Retinal pigment epithelial cell (primary cell): ENCODE data around the gene ERBB4.

ENCODE experiments used
- DNase-seq: peaks from one replicate; pipeline ENCODE4 v3.0.0-alpha.2; 2010; ENCODE audit warnings: low read depth
- H3K4me3 ChIP-seq: 2 replicates; pipeline ENCODE4 v1.5.1; 2011; ENCODE audit warnings: mild to moderate bottlenecking, low read length, control low read depth, moderate library complexity
- CTCF ChIP-seq: conservative IDR thresholded peaks from 2 replicates; pipeline ENCODE4 v1.5.1; 2011; ENCODE audit warnings: low read depth, low read length, control low read depth, inconsistent platforms

Gene ERBB4

GRCh38 chr2:212387146-212387545, 151.5 kb downstream of the ERBB4 start:
- H3K4me3 ChIP-seq, result no peak overlapping the region
- DNase-seq, result no peak
- TF ChIP-seq CTCF, result no peak

- TF ChIP-seq CTCF, result no peak
- DNase-seq, result no peak
- no peak overlapping the region for H3K4me3 ChIP-seq
Observed at GRCh38 chr2:212385241-212385640, 153.4 kb downstream of the ERBB4 start.

- no peak for TF ChIP-seq CTCF
- no peak for DNase-seq
- no peak overlapping the region for H3K4me3 ChIP-seq
Observed at GRCh38 chr2:212384027-212384426, 154.6 kb downstream of the ERBB4 start.

- DNase-seq, result no peak
- H3K4me3 ChIP-seq, result no peak overlapping the region
- no peak for TF ChIP-seq CTCF
Observed at GRCh38 chr2:212381428-212382102, 157.0 kb downstream of the ERBB4 start.

- DNase-seq, result no peak
- no peak overlapping the region for H3K4me3 ChIP-seq
- TF ChIP-seq CTCF, result no peak
Observed at GRCh38 chr2:212379103-212379502, 159.5 kb downstream of the ERBB4 start.

- H3K4me3 ChIP-seq, result no peak overlapping the region
- no peak for DNase-seq
- no peak for TF ChIP-seq CTCF
Observed at GRCh38 chr2:212367431-212367830, 171.2 kb downstream of the ERBB4 start.

- H3K4me3 ChIP-seq, result no peak overlapping the region
- no peak for DNase-seq
- no peak for TF ChIP-seq CTCF
Observed at GRCh38 chr2:212364112-212364985, 174.3 kb downstream of the ERBB4 start.
